Endothelial cell of umbilical vein (primary cell): ENCODE data around the gene NHLRC4. TPM values are rescaled to one million over a fixed set of nuclear protein-coding genes. Genes with fewer than 3 reads are reported as not detected.

Experiments
- BruUV-seq: library from RNA; stranded (reverse); fragments of 400-500 nt; replicated peaks from 2 replicates; lab custom pipeline; 2021; lab: Mats Ljungman, UMichigan
- CTCF ChIA-PET: fragments of 300-600, 350-600 bp; sonication (Branson Sonifier 250); formaldehyde crosslinking; loops from one replicate; lab custom pipeline; 2021; ENCODE audit warnings: antibody characterized with exemption, inconsistent platforms; lab: Charles Lee
- POLR2A ChIA-PET: fragments of 300-600, 350-600 bp; sonication (Branson Sonifier 250); formaldehyde crosslinking; loops from one replicate; lab custom pipeline; 2021; ENCODE audit warnings: antibody characterized with exemption, inconsistent platforms; lab: Charles Lee
- DNase-seq: peaks from one replicate; pipeline ENCODE4 v3.0.0-alpha.2; 2011; ENCODE audit warnings: low read depth, low spot score
- FAIRE-seq: peaks from 2 replicates; lab custom pipeline; 2011; peaks lifted over from hg19 to GRCh38; lab: Jason Lieb, UNC
- H2AFZ ChIP-seq: 2 replicates; pipeline ENCODE4 v1.6.0; 2012; ENCODE audit warnings: low read depth, low read length, control low read depth, inconsistent platforms
- H3K27ac ChIP-seq: 2 replicates; pipeline ENCODE4 v1.5.1; 2011; ENCODE audit warnings: low read depth, mild to moderate bottlenecking, control low read depth, low read length, moderate library complexity; ENCODE audit not compliant: insufficient read depth
- H3K27me3 ChIP-seq, 2 experiments: 2 replicates each; pipeline versions ENCODE4 v1.6.0 to v1.6.1; 2011; ENCODE audit warnings: low read length in 2 of 2, mixed read lengths in 1 of 2; ENCODE audit not compliant: control insufficient read depth in 2 of 2, insufficient read depth in 2 of 2
- H3K36me3 ChIP-seq, 2 experiments: 2 replicates in 1 of 2; 3 replicates in 1 of 2; pipeline ENCODE4 v1.5.1; 2011; ENCODE audit warnings: low read length in 2 of 2, mild to moderate bottlenecking in 1 of 2, moderate library complexity in 1 of 2; ENCODE audit not compliant: control insufficient read depth in 2 of 2, insufficient read depth in 2 of 2; ENCODE audit errors: extremely low read depth in 1 of 2
- H3K4me1 ChIP-seq: 3 replicates; pipeline ENCODE4 v1.5.1; 2011; ENCODE audit warnings: mild to moderate bottlenecking, low read length; ENCODE audit not compliant: control insufficient read depth, insufficient read depth; ENCODE audit errors: extremely low read depth
- H3K4me2 ChIP-seq: 2 replicates; pipeline ENCODE4 v1.6.1; 2011; ENCODE audit warnings: low read length, control low read depth, mixed read lengths; ENCODE audit not compliant: insufficient read depth
- H3K4me3 ChIP-seq, 3 experiments: fragments of 200-600 bp in 1 of 3; sonication (generic), shearing (Covaris generic) in 1 of 3; replicated peaks in 1 of 3; 2 replicates each; pipeline ENCODE4 v1.5.1; 2011 to 2016; ENCODE audit warnings: control low read depth in 3 of 3, low read length in 3 of 3, mild to moderate bottlenecking in 2 of 3, inconsistent platforms in 1 of 3, low read depth in 1 of 3, moderate library complexity in 1 of 3; ENCODE audit not compliant: insufficient read depth in 1 of 3
- H3K79me2 ChIP-seq: 2 replicates; pipeline ENCODE4 v1.6.0; 2012; ENCODE audit warnings: low read length, inconsistent platforms; ENCODE audit not compliant: control insufficient read depth, insufficient read depth
- H3K9ac ChIP-seq: replicated peaks from 2 replicates; pipeline ENCODE3; 2011; ENCODE audit warnings: low read length, control low read depth; ENCODE audit not compliant: insufficient read depth; ENCODE audit errors: extremely low read depth
- H3K9me1 ChIP-seq: replicated peaks from 3 replicates; pipeline ENCODE4 v1.6.0; 2011; ENCODE audit warnings: mild to moderate bottlenecking, low read length; ENCODE audit not compliant: control insufficient read depth, insufficient read depth; ENCODE audit errors: extremely low read depth
- H3K9me3 ChIP-seq: replicated peaks from 2 replicates; pipeline ENCODE4 v1.5.1; 2012; ENCODE audit warnings: low read length, inconsistent platforms; ENCODE audit not compliant: control insufficient read depth, insufficient read depth
- H4K20me1 ChIP-seq: replicated peaks from 2 replicates; pipeline ENCODE3; 2011; ENCODE audit warnings: mild to moderate bottlenecking, low read length; ENCODE audit not compliant: control insufficient read depth, insufficient read depth; ENCODE audit errors: extremely low read depth
- CTCF ChIP-seq, 2 donors: IDR thresholded peaks; 1 replicate in 1 of 2; 2 replicates in 1 of 2; pipeline ENCODE4 v1.5.1; 2011; ENCODE audit warnings: low read length in 2 of 2, mild to moderate bottlenecking in 2 of 2, moderate library complexity in 2 of 2, control low read depth in 1 of 2, inconsistent platforms in 1 of 2, low read depth in 1 of 2; ENCODE audit not compliant: insufficient read depth in 1 of 2; ENCODE audit errors: extremely low read depth in 1 of 2
- FOS ChIP-seq: IDR thresholded peaks from 2 replicates; pipeline ENCODE4 v1.6.1; 2011; ENCODE audit warnings: mild to moderate bottlenecking, low read length, moderate library complexity, borderline replicate concordance; ENCODE audit not compliant: insufficient read depth
- JUN ChIP-seq: IDR thresholded peaks from 2 replicates; pipeline ENCODE4 v1.6.1; 2011; ENCODE audit warnings: borderline replicate concordance, low read depth; ENCODE audit not compliant: insufficient read length, insufficient read depth
- MYC ChIP-seq: IDR thresholded peaks from one replicate; pipeline ENCODE4 v1.6.1; 2011; ENCODE audit warnings: mild to moderate bottlenecking, low read depth, low read length
- POLR2AphosphoS5 ChIP-seq: IDR thresholded peaks from 2 replicates; pipeline ENCODE4 v1.6.1; 2012; ENCODE audit warnings: low read depth, mild to moderate bottlenecking, control low read depth, low read length, moderate library complexity; ENCODE audit not compliant: insufficient read depth
- dilution Hi-C: fragments of 300-500 bp; cut with MboI; formaldehyde crosslinking; loops from one replicate; pipeline ENCODE4 v1.15.0; 2019; ENCODE audit warnings: low sequenced_read_pairs; ENCODE audit not compliant: extremely low pct_ligation_motif_present
- intact Hi-C: fragments of 100-400 bp; cut with micrococcal nuclease; formaldehyde crosslinking; loops from one replicate; pipeline ENCODE4 v1.10.0; 2022
- polyA plus RNA-seq, 4 experiments: library from polyadenylated mRNA; depleted of rRNA in 3 of 4; stranded (reverse) in 3 of 4; unstranded in 1 of 4; fragments of >200 nt; gene quantifications; 2 replicates each; pipeline versions ENCODE4 v1.2.1 to v1.2.3, GENCODE V29; 2011 to 2012; ENCODE audit warnings: missing spikeins in 1 of 4
- total RNA-seq: library from RNA; stranded (reverse); gene quantifications from 2 replicates; pipeline ENCODE4 v1.2.3, GENCODE V29; 2021

Gene NHLRC4
- total and polyA plus RNA-seq, 2 donors (not counting 3 experiments of a cell fraction or from before 2014, with no cell fraction given), result 0.73 to 0.94 TPM

GRCh38 chr16:537415-538335 lies 29.1 kb upstream of the NHLRC4 start:
- Histone ChIP-seq H3K4me1 (no peaks in the 10 kb centered on the region), H3K4me2 (no peak overlapping the region), H3K79me2 (peaks cover 86% of the 10 kb centered on the region), H4K20me1 (no peaks in the 10 kb centered on the region), H3K9me1 (no peaks in the 10 kb centered on the region), H3K4me3 (no peak overlapping the region), H3K27me3 (no peaks in the 10 kb centered on the region), H3K36me3 (peaks cover 0 to 3% of the 10 kb centered on the region in 2 experiments), H3K9ac (no peak overlapping the region), H2AFZ (no peak overlapping the region), H3K9me3 (no peaks in the 10 kb centered on the region), H3K27ac (no peak overlapping the region)
- dilution Hi-C loops, result no loop called here
- BruUV-seq, result no TSS peak
- no peak for DNase-seq
- CTCF ChIA-PET, result no interaction called here
- POLR2A ChIA-PET, result no interaction called here
- intact Hi-C loops, result no loop called here
- TF ChIP-seq JUN (no peak), POLR2AphosphoS5 (no peak), CTCF (IDR thresholded peaks at IDR 0.05; ENCODE audit: extremely low read depth in 1 of 2, insufficient read depth in 1 of 2, low read depth in 1 of 2, low read length in 2 of 2) (peak in 1 of 2 donors; percentile 13), MYC (no peak), FOS (no peak)
- FAIRE-seq, result no peak
